IMR-90 (cell line): ENCODE data around the gene RSBN1. TPM values are rescaled to one million over a fixed set of nuclear protein-coding genes. Genes with fewer than 3 reads are reported as not detected.
"Not testable (repeated sequence)": the region's sequence is repeated elsewhere in the genome, so short reads cannot be mapped to it uniquely, and the experiment has no call there.

Experiments
- ATAC-seq: fragments of 200-7000 bp; cut with Tn5 transposase; 2 replicates; pipeline ENCODE4 v1.9.1; 2020; ENCODE audit warnings: low read depth, mild to moderate bottlenecking, moderate library complexity
- BruUV-seq: library from RNA; stranded (reverse); fragments of 400-500 nt; replicated peaks from 2 replicates; lab custom pipeline; 2021; lab: Mats Ljungman, UMichigan
- CTCF ChIA-PET: fragments of 300-600 bp; formaldehyde crosslinking; extraction: SDS; loops from one replicate; lab custom pipeline; 2021; ENCODE audit warnings: antibody characterized with exemption; lab: Yijun Ruan, JAX
- POLR2A ChIA-PET: fragments of 300-600 bp; sonication (Branson Sonifier 250); formaldehyde crosslinking; loops from one replicate; lab custom pipeline; 2022; ENCODE audit warnings: antibody characterized with exemption; ENCODE audit not compliant: unreplicated experiment; lab: Charles Lee
- DNase-seq: peaks from one replicate; pipeline ENCODE4 v3.0.0; 2013
- H2AFZ ChIP-seq: replicated peaks from 2 replicates; pipeline ENCODE3; 2013; ENCODE audit warnings: low read length, mild to moderate bottlenecking; ENCODE audit not compliant: poor library complexity
- H2AK5ac ChIP-seq: 2 replicates; pipeline ENCODE4 v1.6.1; 2013; ENCODE audit warnings: low read depth, low read length, inconsistent platforms
- H2AK9ac ChIP-seq: replicated peaks from 2 replicates; pipeline ENCODE3; 2013; ENCODE audit warnings: mild to moderate bottlenecking, low read depth, low read length, moderate library complexity; ENCODE audit not compliant: poor library complexity
- H2BK120ac ChIP-seq: 2 replicates; pipeline ENCODE4 v1.6.1; 2013; ENCODE audit warnings: low read depth, low read length, inconsistent platforms
- H2BK15ac ChIP-seq: 3 replicates; pipeline ENCODE4 v1.6.1; 2013; ENCODE audit warnings: low read depth, low read length, inconsistent platforms
- H2BK20ac ChIP-seq: 2 replicates; pipeline ENCODE4 v1.6.1; 2013; ENCODE audit warnings: low read depth, mild to moderate bottlenecking, inconsistent platforms, low read length, moderate library complexity
- H2BK5ac ChIP-seq: 2 replicates; pipeline ENCODE4 v1.6.1; 2013; ENCODE audit warnings: mild to moderate bottlenecking, low read depth, low read length, inconsistent platforms; ENCODE audit not compliant: poor library complexity, severe bottlenecking
- H3K14ac ChIP-seq: replicated peaks from 2 replicates; pipeline ENCODE4 v1.6.1; 2013; ENCODE audit warnings: low read depth, low read length, inconsistent platforms
- H3K18ac ChIP-seq: 2 replicates; pipeline ENCODE4 v1.6.1; 2013; ENCODE audit warnings: low read depth, low read length, control low read depth
- H3K23ac ChIP-seq: 2 replicates; pipeline ENCODE4 v1.6.1; 2013; ENCODE audit warnings: low read depth, low read length, inconsistent platforms
- H3K27ac ChIP-seq: 2 replicates; pipeline ENCODE4 v1.5.1; 2013; ENCODE audit warnings: mild to moderate bottlenecking, control low read depth, low read length; ENCODE audit not compliant: insufficient read depth
- H3K27me3 ChIP-seq: 2 replicates; pipeline ENCODE4 v1.6.1; 2013; ENCODE audit warnings: low read length; ENCODE audit not compliant: control insufficient read depth, insufficient read depth
- H3K36me3 ChIP-seq: 2 replicates; pipeline ENCODE4 v1.6.1; 2013; ENCODE audit warnings: low read length, mixed read lengths; ENCODE audit not compliant: control insufficient read depth, insufficient read depth
- H3K4ac ChIP-seq: 2 replicates; pipeline ENCODE4 v1.6.1; 2013; ENCODE audit warnings: low read depth, low read length, inconsistent platforms
- H3K4me1 ChIP-seq: 2 replicates; pipeline ENCODE4 v1.6.1; 2013; ENCODE audit warnings: low read length, mixed read lengths; ENCODE audit not compliant: control insufficient read depth, insufficient read depth
- H3K4me2 ChIP-seq: 2 replicates; pipeline ENCODE4 v1.6.1; 2013; ENCODE audit warnings: low read depth, mild to moderate bottlenecking, control low read depth, low read length, moderate library complexity
- H3K4me3 ChIP-seq: 2 replicates; pipeline ENCODE4 v1.5.1; 2013; ENCODE audit warnings: low read depth, mild to moderate bottlenecking, control low read depth, low read length, moderate library complexity; ENCODE audit not compliant: insufficient read depth
- H3K56ac ChIP-seq: 2 replicates; pipeline ENCODE4 v1.6.1; 2013; ENCODE audit warnings: low read length, inconsistent platforms; ENCODE audit not compliant: insufficient read depth; ENCODE audit errors: extremely low read depth
- H3K79me1 ChIP-seq, 2 experiments: 2 replicates each; pipeline ENCODE4 v1.6.1; 2013; ENCODE audit warnings: low read length in 2 of 2, inconsistent platforms in 1 of 2, low read depth in 1 of 2
- H3K9ac ChIP-seq: 2 replicates; pipeline ENCODE4 v1.6.1; 2013; ENCODE audit warnings: low read depth, low read length, control low read depth
- H3K9me1 ChIP-seq: 2 replicates; pipeline ENCODE4 v1.6.1; 2013; ENCODE audit warnings: low read length, inconsistent platforms; ENCODE audit not compliant: insufficient read depth
- H3K9me3 ChIP-seq: 2 replicates; pipeline ENCODE4 v1.6.1; 2013; ENCODE audit warnings: low read length; ENCODE audit not compliant: control insufficient read depth, insufficient read depth
- H4K20me1 ChIP-seq: 2 replicates; pipeline ENCODE4 v1.6.1; 2013; ENCODE audit warnings: low read length, inconsistent platforms; ENCODE audit not compliant: insufficient read depth
- H4K5ac ChIP-seq: 2 replicates; pipeline ENCODE4 v1.6.1; 2013; ENCODE audit warnings: mild to moderate bottlenecking, low read depth, low read length, control low read depth
- H4K8ac ChIP-seq, 2 experiments: 2 replicates each; pipeline ENCODE4 v1.6.1; 2013; ENCODE audit warnings: low read depth in 2 of 2, low read length in 2 of 2, control low read depth in 1 of 2, inconsistent platforms in 1 of 2
- H4K91ac ChIP-seq: 2 replicates; pipeline ENCODE4 v1.6.1; 2013; ENCODE audit warnings: low read depth, low read length, inconsistent platforms; ENCODE audit not compliant: insufficient read depth
- MAZ ChIP-seq: IDR thresholded peaks from 2 replicates; pipeline ENCODE4 v1.6.1; 2012; ENCODE audit warnings: low read depth, mild to moderate bottlenecking, low read length, improper control_type of control experiment, moderate library complexity, borderline replicate concordance
- SMC3 ChIP-seq: fragments of 150-350 bp; IDR thresholded peaks from 2 replicates; pipeline ENCODE4 v1.6.1; 2016; ENCODE audit warnings: low read depth, mild to moderate bottlenecking, antibody characterized with exemption, low read length, moderate library complexity
- WGBS, 2 experiments: methylation state at CpG; one replicate each; pipeline versions ENCODE4 v1.1.5 to v1.1.7; 2013; ENCODE audit warnings: missing lambda C conversion rate in 2 of 2; ENCODE audit not compliant: insufficient read length in 1 of 2; ENCODE audit errors: extremely low coverage in 2 of 2; 5-methylcytosine and 5-hydroxymethylcytosine counted together
- dilution Hi-C: fragments of 300-500 bp; cut with HindIII; formaldehyde crosslinking; loops from one replicate; pipeline ENCODE4 v1.14.3; 2018; ENCODE audit warnings: low sequenced_read_pairs; ENCODE audit not compliant: unreplicated experiment
- in situ Hi-C: fragments of 300-500 bp; cut with MboI; formaldehyde crosslinking; loops from 3 replicates; pipeline ENCODE4 v1.14.3; 2019; ENCODE audit warnings: low sequenced_read_pairs, inconsistent platforms, mixed read lengths
- intact Hi-C: fragments of 100-400 bp; cut with micrococcal nuclease; formaldehyde crosslinking; loops from 2 replicates; pipeline ENCODE4 v1.10.0; 2022
- polyA plus RNA-seq, 3 experiments: library from polyadenylated mRNA; depleted of rRNA; stranded (reverse); fragments of >200 nt; gene quantifications; 2 replicates each; pipeline ENCODE4 v1.2.3, GENCODE V29; 2012; ENCODE audit warnings: low replicate concordance in 1 of 3
- total RNA-seq: library from RNA; depleted of rRNA; stranded (reverse); fragments of >200 nt; gene quantifications from 2 replicates; pipeline ENCODE4 v1.2.3, GENCODE V29; 2012

RSBN1 gene
- total and polyA plus RNA-seq, 2 of the 4 experiments (the other 2 are of a cell fraction) = 5.3 to 11.7 TPM

GRCh38 chr1:113756461-113756860, 55.8 kb downstream of the RSBN1 start:
- Histone ChIP-seq H4K91ac (no peak overlapping the region), H3K4me1 (no peaks in the 10 kb centered on the region), H3K36me3 (peaks cover 9% of the 10 kb centered on the region; the same call in 1 of the 2 replicates), H4K5ac (no peak overlapping the region), H3K14ac (no peak overlapping the region), H3K4me3 (no peak overlapping the region), H2BK5ac (no peak overlapping the region), H3K4me2 (no peak overlapping the region), H4K20me1 (no peaks in the 10 kb centered on the region), H3K27ac (no peak overlapping the region), H3K4ac (no peak overlapping the region), H3K9ac (no peak overlapping the region), H2BK15ac (no peak overlapping the region), H2AK5ac (no peak overlapping the region), H3K9me3 (no peaks in the 10 kb centered on the region), H2BK120ac (no peak overlapping the region), H2AFZ (no peak overlapping the region), H2AK9ac (no peak overlapping the region), H3K23ac (peak overlapping the region; percentile 33; the same call in 1 of the 2 replicates), H2BK20ac (no peak overlapping the region), H3K79me1 (peaks cover 9 to 29% of the 10 kb centered on the region in 2 experiments; a peak in 3 of 4 replicates), H3K56ac (no peak overlapping the region), H3K27me3 (no peaks in the 10 kb centered on the region), H3K18ac (no peak overlapping the region), H4K8ac (no peak overlapping the region), H3K9me1 (no peaks in the 10 kb centered on the region)
- ATAC-seq = no peak
- no TSS peak for BruUV-seq
- in situ Hi-C loops = no loop called here
- WGBS, 2 experiments = no CpG with 5 or more reads among the region's 1 CpG
- intact Hi-C loops = loop anchor here (10.0 kb wide), 2 partner anchors 148 to 632 kb away; partner anchors contain the start of genes AP4B1 and DCLRE1B
- dilution Hi-C loops = no loop called here
- ChIA-PET CTCF (interaction anchor here (0.7 kb wide), 1 partner anchor 377 kb away, joined by 3 read pairs; no protein-coding TSS in a partner anchor), POLR2A (no interaction called here)
- TF ChIP-seq MAZ = no peak
- no peak for TF ChIP-seq SMC3
- DNase-seq = no peak

- H3K9me3 ChIP-seq, dilution Hi-C loops, H3K23ac ChIP-seq, POLR2A ChIA-PET, H3K14ac ChIP-seq, H4K5ac ChIP-seq, H3K4me3 ChIP-seq, H4K91ac ChIP-seq, H3K27me3 ChIP-seq, H3K4me2 ChIP-seq, H2BK120ac ChIP-seq, DNase-seq, BruUV-seq, H2AK9ac ChIP-seq, H4K20me1 ChIP-seq, H2BK5ac ChIP-seq, H3K56ac ChIP-seq, H3K27ac ChIP-seq, H4K8ac ChIP-seq, H3K4ac ChIP-seq, in situ Hi-C loops, H2BK15ac ChIP-seq, ATAC-seq, H3K9me1 ChIP-seq, H3K18ac ChIP-seq, H2AFZ ChIP-seq, CTCF ChIA-PET, H2BK20ac ChIP-seq, H2AK5ac ChIP-seq, H3K4me1 ChIP-seq, H3K9ac ChIP-seq: not testable (repeated sequence)
- intact Hi-C loops = loop anchor here (10.0 kb wide), 2 partner anchors 151 to 629 kb away; partner anchors contain the start of genes AP4B1 and DCLRE1B
- Histone ChIP-seq H3K36me3 (peaks cover 12% of the 10 kb centered on the region), H3K79me1 (peaks cover 14 to 18% of the 10 kb centered on the region in 2 experiments; a peak in 3 of 4 replicates)
- WGBS, 2 experiments = 80% methylated on average over 1 of the region's 6 CpGs; no CpG with 5 or more reads in 1 of the 2 experiments
Measured at GRCh38 chr1:113753333-113753732, 58.9 kb downstream of the RSBN1 start.
